CD14-positive monocyte (primary cell): ENCODE results near the gene AOAH. TPM values are rescaled to one million over a fixed set of nuclear protein-coding genes. Genes with fewer than 3 reads are reported as not detected.

Experiments used
- DNase-seq, 3 donors: peaks; one replicate each; pipeline ENCODE4 v3.0.0-alpha.2; 2011 to 2022
- H2AFZ ChIP-seq: 2 replicates; pipeline ENCODE4 v1.6.0; 2012; ENCODE audit warnings: mild to moderate bottlenecking, low read depth, low read length, inconsistent platforms; ENCODE audit not compliant: insufficient read depth, poor library complexity, severe bottlenecking
- H3K27ac ChIP-seq, 2 donors: 1 replicate in 1 of 2; 2 replicates in 1 of 2; pipeline ENCODE4 v1.5.1; 2012 to 2013; ENCODE audit warnings: low read length in 2 of 2, control low read depth in 1 of 2, inconsistent platforms in 1 of 2, low read depth in 1 of 2, mild to moderate bottlenecking in 1 of 2
- H3K27me3 ChIP-seq, 2 donors: one replicate each; pipeline versions ENCODE4 v1.6.0 to v1.6.1; 2011 to 2013; ENCODE audit warnings: low read length in 2 of 2; ENCODE audit not compliant: control insufficient read depth in 2 of 2, insufficient read depth in 2 of 2
- H3K36me3 ChIP-seq, 2 donors: replicated peaks in 1 of 2; 1 replicate in 1 of 2; 2 replicates in 1 of 2; pipeline versions ENCODE4 v1.5.1 to v1.6.1; 2012 to 2013; ENCODE audit warnings: low read length in 2 of 2, control low read depth in 1 of 2, inconsistent platforms in 1 of 2, mild to moderate bottlenecking in 1 of 2; ENCODE audit not compliant: insufficient read depth in 2 of 2, control insufficient read depth in 1 of 2
- H3K4me1 ChIP-seq, 2 donors: 1 replicate in 1 of 2; 2 replicates in 1 of 2; pipeline versions ENCODE4 v1.5.1 to v1.6.1; 2012 to 2013; ENCODE audit warnings: low read length in 2 of 2, control low read depth in 1 of 2, inconsistent platforms in 1 of 2, mild to moderate bottlenecking in 1 of 2, moderate library complexity in 1 of 2; ENCODE audit not compliant: insufficient read depth in 2 of 2, control insufficient read depth in 1 of 2
- H3K4me2 ChIP-seq: replicated peaks from 2 replicates; pipeline ENCODE3; 2012; ENCODE audit warnings: low read length, moderate library complexity, mild to moderate bottlenecking; ENCODE audit not compliant: poor library complexity, severe bottlenecking; ENCODE audit errors: extremely low read depth
- H3K4me3 ChIP-seq, 3 experiments: fragments of 200-600 bp in 1 of 3; sonication (generic) in 1 of 3; replicated peaks in 1 of 3; 1 replicate in 2 of 3; 2 replicates in 1 of 3; pipeline ENCODE4 v1.5.1; 2011 to 2013; ENCODE audit warnings: low read length in 3 of 3, mild to moderate bottlenecking in 3 of 3, control low read depth in 2 of 3, low read depth in 2 of 3, inconsistent platforms in 1 of 3, moderate library complexity in 1 of 3
- H3K79me2 ChIP-seq: 2 replicates; pipeline ENCODE4 v1.6.0; 2012; ENCODE audit warnings: mild to moderate bottlenecking, control low read depth, inconsistent platforms, low read length, moderate library complexity; ENCODE audit not compliant: insufficient read depth
- H3K9ac ChIP-seq: 2 replicates; pipeline ENCODE4 v1.6.0; 2017; ENCODE audit warnings: low read length, mild to moderate bottlenecking; ENCODE audit not compliant: insufficient read depth, poor library complexity, severe bottlenecking
- H3K9me3 ChIP-seq, 2 donors: replicated peaks in 1 of 2; 1 replicate in 1 of 2; 2 replicates in 1 of 2; pipeline versions ENCODE4 v1.5.1 to v1.6.1; 2012 to 2013; ENCODE audit warnings: low read length in 2 of 2, control low read depth in 1 of 2; ENCODE audit not compliant: control insufficient read depth in 1 of 2, insufficient read depth in 1 of 2
- H4K20me1 ChIP-seq: 2 replicates; pipeline ENCODE4 v1.6.0; 2012; ENCODE audit warnings: mild to moderate bottlenecking, low read length, control low read depth, moderate library complexity; ENCODE audit not compliant: insufficient read depth
- H3K27ac Mint-ChIP-seq, 7 donors: one replicate each; pipeline ENCODE4 v1.8.0; 2020; ENCODE audit warnings: mild to moderate bottlenecking in 7 of 7, mixed read lengths in 7 of 7, moderate library complexity in 6 of 7, inconsistent platforms in 2 of 7
- H3K27me3 Mint-ChIP-seq, 3 donors: one replicate each; pipeline ENCODE4 v1.8.0; 2021 to 2022; ENCODE audit warnings: low read depth in 3 of 3, mild to moderate bottlenecking in 3 of 3, mixed read lengths in 3 of 3, moderate library complexity in 3 of 3, inconsistent platforms in 1 of 3
- H3K36me3 Mint-ChIP-seq, 2 donors: one replicate each; pipeline ENCODE4 v1.8.0; 2020; ENCODE audit warnings: mixed read lengths in 2 of 2, inconsistent platforms in 1 of 2, mild to moderate bottlenecking in 1 of 2
- H3K4me1 Mint-ChIP-seq: one replicate; pipeline ENCODE4 v1.8.0; 2020; ENCODE audit warnings: mild to moderate bottlenecking, mixed read lengths
- H3K4me3 Mint-ChIP-seq, 2 donors: one replicate each; pipeline ENCODE4 v1.8.0; 2020; ENCODE audit warnings: mild to moderate bottlenecking in 2 of 2, mixed read lengths in 2 of 2, moderate library complexity in 1 of 2
- H3K9me3 Mint-ChIP-seq, 7 donors: one replicate each; pipeline ENCODE4 v1.8.0; 2020 to 2022; ENCODE audit warnings: mixed read lengths in 7 of 7, mild to moderate bottlenecking in 6 of 7, moderate library complexity in 6 of 7, inconsistent platforms in 2 of 7
- WGBS: methylation state at CpG from one replicate; pipeline ENCODE4 v1.1.5; 2013; ENCODE audit warnings: missing lambda C conversion rate; ENCODE audit not compliant: insufficient coverage; 5-methylcytosine and 5-hydroxymethylcytosine counted together
- intact Hi-C, 2 donors: fragments of 100-400 bp; cut with micrococcal nuclease; formaldehyde crosslinking; loops; one replicate each; pipeline versions ENCODE4 v1.15.0 to v1.15.1; 2023
- polyA plus RNA-seq, 3 donors: library from polyadenylated mRNA; depleted of rRNA in 1 of 3; unstranded in 2 of 3; stranded (reverse) in 1 of 3; fragments of 300-500 nt in 2 of 3; fragments of >200 nt in 1 of 3; fragmentation: Illumina TruSeq in 2 of 3; gene quantifications; 1 replicate in 2 of 3; 2 replicates in 1 of 3; pipeline ENCODE4 v1.2.3, GENCODE V29; 2012 to 2021
- TF ChIP-seq, protein P1 (sequence below): fragments of 200-600 bp; IDR thresholded peaks from one replicate; pipeline ENCODE4 v1.8.0; 2022; ENCODE audit warnings: antibody characterized with exemption, mild to moderate bottlenecking

The AOAH gene
- polyA plus RNA-seq, 3 donors, result 305 to 467 (median 349) TPM

- DNase-seq, result no peak
- no peak overlapping the region for H3K4me2 ChIP-seq
- Mint-ChIP-seq H3K4me3 (no peak overlapping the region), H3K9me3 (peaks cover 0 to 2% (median 0%) of the 10 kb centered on the region in 7 donors), H3K4me1 (peaks cover 27% of the 10 kb centered on the region), H3K27ac (peak overlapping the region in 2 of 7 donors; percentile 62 to 63), H3K36me3 (peaks cover 88 to 97% of the 10 kb centered on the region in 2 donors), H3K27me3 (no peaks in the 10 kb centered on the region)
- no peak overlapping the region for H2AFZ ChIP-seq
- H3K9me3 ChIP-seq, result no peaks in the 10 kb centered on the region
- peaks cover 37% of the 10 kb centered on the region for H3K79me2 ChIP-seq
- H3K27ac ChIP-seq, result peak overlapping the region in 1 of 2 donors; percentile 40
- WGBS, result 100% methylated on average over 4 of the region's 6 CpGs
- no peaks in the 10 kb centered on the region for H3K27me3 ChIP-seq
- peaks cover 15 to 17% of the 10 kb centered on the region in 2 donors for H3K4me1 ChIP-seq
- TF ChIP-seq, protein P1, sequence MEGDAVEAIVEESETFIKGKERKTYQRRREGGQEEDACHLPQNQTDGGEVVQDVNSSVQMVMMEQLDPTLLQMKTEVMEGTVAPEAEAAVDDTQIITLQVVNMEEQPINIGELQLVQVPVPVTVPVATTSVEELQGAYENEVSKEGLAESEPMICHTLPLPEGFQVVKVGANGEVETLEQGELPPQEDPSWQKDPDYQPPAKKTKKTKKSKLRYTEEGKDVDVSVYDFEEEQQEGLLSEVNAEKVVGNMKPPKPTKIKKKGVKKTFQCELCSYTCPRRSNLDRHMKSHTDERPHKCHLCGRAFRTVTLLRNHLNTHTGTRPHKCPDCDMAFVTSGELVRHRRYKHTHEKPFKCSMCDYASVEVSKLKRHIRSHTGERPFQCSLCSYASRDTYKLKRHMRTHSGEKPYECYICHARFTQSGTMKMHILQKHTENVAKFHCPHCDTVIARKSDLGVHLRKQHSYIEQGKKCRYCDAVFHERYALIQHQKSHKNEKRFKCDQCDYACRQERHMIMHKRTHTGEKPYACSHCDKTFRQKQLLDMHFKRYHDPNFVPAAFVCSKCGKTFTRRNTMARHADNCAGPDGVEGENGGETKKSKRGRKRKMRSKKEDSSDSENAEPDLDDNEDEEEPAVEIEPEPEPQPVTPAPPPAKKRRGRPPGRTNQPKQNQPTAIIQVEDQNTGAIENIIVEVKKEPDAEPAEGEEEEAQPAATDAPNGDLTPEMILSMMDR, result no peak
- H3K4me3 ChIP-seq, result no peak overlapping the region
- peaks cover 94 to 100% of the 10 kb centered on the region in 2 donors for H3K36me3 ChIP-seq
- H3K9ac ChIP-seq, result no peak overlapping the region
- peaks cover 100% of the 10 kb centered on the region for H4K20me1 ChIP-seq
- intact Hi-C loops, result no loop called here
Observed at GRCh38 chr7:36654436-36654835, 69.9 kb downstream of the AOAH start.

GRCh38 chr7:36653663-36654355 is 70.5 kb downstream of the AOAH start:
- H3K79me2 ChIP-seq, result peaks cover 31% of the 10 kb centered on the region
- H3K27ac ChIP-seq, result peak overlapping the region; percentile 8 to 55
- TF ChIP-seq, protein P1, result no peak
- no peak overlapping the region for H3K4me3 Mint-ChIP-seq
- H3K4me1 ChIP-seq, result peaks cover 15 to 17% of the 10 kb centered on the region in 2 donors
- no peaks in the 10 kb centered on the region for H3K27me3 ChIP-seq
- H3K36me3 Mint-ChIP-seq, result peaks cover 87 to 97% of the 10 kb centered on the region in 2 donors
- intact Hi-C loops, result no loop called here
- WGBS, result 75% methylated on average over 4 of the region's 11 CpGs
- DNase-seq, result no peak
- H3K27ac Mint-ChIP-seq, result peak overlapping the region in 3 of 7 donors; percentile 48 to 62 (median 52)
- H3K9me3 ChIP-seq, result no peaks in the 10 kb centered on the region
- H2AFZ ChIP-seq, result no peak overlapping the region
- H3K9me3 Mint-ChIP-seq, result peaks cover 0 to 2% (median 0%) of the 10 kb centered on the region in 7 donors
- H3K4me3 ChIP-seq, result no peak overlapping the region
- peaks cover 100% of the 10 kb centered on the region for H4K20me1 ChIP-seq
- H3K4me2 ChIP-seq, result no peak overlapping the region
- H3K27me3 Mint-ChIP-seq, result no peaks in the 10 kb centered on the region
- peaks cover 27% of the 10 kb centered on the region for H3K4me1 Mint-ChIP-seq
- peaks cover 94 to 100% of the 10 kb centered on the region in 2 donors for H3K36me3 ChIP-seq
- no peak overlapping the region for H3K9ac ChIP-seq
